KOPT-K1 (cell line): ENCODE results near the gene CMTR1.
"Not testable (repeated sequence)": the region's sequence is repeated elsewhere in the genome, so short reads cannot be mapped to it uniquely, and the experiment has no call there.

Experiments
- H3K27ac ChIP-seq: fragments of 200-600 bp; sonication (generic); 2 replicates; pipeline ENCODE4 v1.5.1; 2016; ENCODE audit warnings: antibody characterized with exemption, mild to moderate bottlenecking, low read depth, low read length; ENCODE audit not compliant: poor library complexity, severe bottlenecking
- H3K36me3 ChIP-seq: fragments of 200-600 bp; sonication (generic); 2 replicates; pipeline ENCODE4 v1.5.1; 2017; ENCODE audit warnings: antibody characterized with exemption, mild to moderate bottlenecking, low read length, moderate library complexity; ENCODE audit not compliant: insufficient read depth
- H3K9me3 ChIP-seq: fragments of 200-600 bp; sonication (generic); 2 replicates; pipeline ENCODE4 v1.5.1; 2017; ENCODE audit warnings: antibody characterized with exemption, low read length, mild to moderate bottlenecking; ENCODE audit not compliant: insufficient read depth, poor library complexity, severe bottlenecking

CMTR1 gene, protein sequence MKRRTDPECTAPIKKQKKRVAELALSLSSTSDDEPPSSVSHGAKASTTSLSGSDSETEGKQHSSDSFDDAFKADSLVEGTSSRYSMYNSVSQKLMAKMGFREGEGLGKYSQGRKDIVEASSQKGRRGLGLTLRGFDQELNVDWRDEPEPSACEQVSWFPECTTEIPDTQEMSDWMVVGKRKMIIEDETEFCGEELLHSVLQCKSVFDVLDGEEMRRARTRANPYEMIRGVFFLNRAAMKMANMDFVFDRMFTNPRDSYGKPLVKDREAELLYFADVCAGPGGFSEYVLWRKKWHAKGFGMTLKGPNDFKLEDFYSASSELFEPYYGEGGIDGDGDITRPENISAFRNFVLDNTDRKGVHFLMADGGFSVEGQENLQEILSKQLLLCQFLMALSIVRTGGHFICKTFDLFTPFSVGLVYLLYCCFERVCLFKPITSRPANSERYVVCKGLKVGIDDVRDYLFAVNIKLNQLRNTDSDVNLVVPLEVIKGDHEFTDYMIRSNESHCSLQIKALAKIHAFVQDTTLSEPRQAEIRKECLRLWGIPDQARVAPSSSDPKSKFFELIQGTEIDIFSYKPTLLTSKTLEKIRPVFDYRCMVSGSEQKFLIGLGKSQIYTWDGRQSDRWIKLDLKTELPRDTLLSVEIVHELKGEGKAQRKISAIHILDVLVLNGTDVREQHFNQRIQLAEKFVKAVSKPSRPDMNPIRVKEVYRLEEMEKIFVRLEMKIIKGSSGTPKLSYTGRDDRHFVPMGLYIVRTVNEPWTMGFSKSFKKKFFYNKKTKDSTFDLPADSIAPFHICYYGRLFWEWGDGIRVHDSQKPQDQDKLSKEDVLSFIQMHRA

DNA sequence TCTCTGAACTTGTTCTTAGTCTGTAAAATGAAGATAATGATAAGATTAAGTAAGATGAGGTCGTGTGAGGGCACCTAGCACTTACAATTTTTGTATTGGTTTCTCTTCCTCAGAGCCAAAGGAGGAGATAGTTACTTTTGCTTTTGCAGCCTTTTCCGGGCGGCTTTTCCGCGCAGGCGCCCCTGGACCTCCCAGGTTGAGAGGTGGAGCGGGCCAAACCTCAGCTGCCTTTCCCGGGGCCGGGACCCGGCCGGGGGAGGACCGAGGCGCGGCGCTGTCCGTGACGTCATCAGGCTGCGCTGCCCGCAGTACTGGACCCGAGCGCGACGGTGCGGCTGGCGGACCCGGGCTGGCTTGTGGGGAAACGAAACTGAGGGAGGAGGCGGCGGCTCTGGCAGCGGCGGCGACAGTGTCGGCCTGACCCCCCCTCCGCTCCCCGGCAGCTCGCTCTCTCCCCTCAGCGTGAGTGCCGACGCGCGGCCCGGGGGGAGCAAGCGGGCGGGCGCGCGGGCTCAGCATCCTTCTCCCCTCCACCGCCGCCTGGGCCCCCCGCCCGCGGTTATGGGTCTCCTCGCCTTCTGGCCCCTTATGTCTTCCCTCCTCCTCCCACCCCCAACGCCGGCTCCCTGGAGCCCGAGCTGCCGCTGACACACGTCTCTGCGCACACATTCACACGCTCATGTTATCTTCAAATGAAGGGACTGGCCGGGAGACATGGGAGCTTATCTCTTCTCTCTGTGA lies at the start of gene CMTR1:
CMTR1 (plus strand) TSS at position 306 of the 741 bp plus-strand sequence. CDS start 2,409 bp downstream, outside the sequence.
- H3K27ac ChIP-seq: peak within 1 kb of the TSS; percentile 92
- peaks cover 31% of the 10 kb centered on the region for H3K36me3 ChIP-seq
- H3K9me3 ChIP-seq: no peaks in the 10 kb centered on the region

DNA sequence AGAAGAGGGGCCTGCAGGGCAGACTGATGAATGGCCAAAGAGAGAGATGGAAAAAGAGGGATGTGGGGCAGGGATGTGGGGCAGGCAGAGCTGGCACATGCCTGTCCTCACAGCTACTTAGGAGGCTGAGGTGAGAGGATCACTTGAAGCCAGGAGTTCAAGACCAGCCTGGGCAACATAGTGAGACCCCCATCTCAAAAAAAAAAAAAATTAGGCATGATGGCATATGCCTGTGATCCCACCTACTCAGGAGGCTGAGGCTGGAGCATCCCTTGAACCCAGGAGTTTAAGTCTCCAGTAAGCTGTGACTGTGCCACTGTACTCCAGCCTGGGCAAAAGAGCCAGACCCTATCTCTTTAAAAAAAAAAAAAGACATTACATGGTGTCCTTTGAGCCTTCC lies 44.4 kb upstream of the CMTR1 start:
- no peaks in the 10 kb centered on the region for H3K9me3 ChIP-seq
- no peak overlapping the region for H3K27ac ChIP-seq
- H3K36me3 ChIP-seq: peaks cover 96% of the 10 kb centered on the region

DNA sequence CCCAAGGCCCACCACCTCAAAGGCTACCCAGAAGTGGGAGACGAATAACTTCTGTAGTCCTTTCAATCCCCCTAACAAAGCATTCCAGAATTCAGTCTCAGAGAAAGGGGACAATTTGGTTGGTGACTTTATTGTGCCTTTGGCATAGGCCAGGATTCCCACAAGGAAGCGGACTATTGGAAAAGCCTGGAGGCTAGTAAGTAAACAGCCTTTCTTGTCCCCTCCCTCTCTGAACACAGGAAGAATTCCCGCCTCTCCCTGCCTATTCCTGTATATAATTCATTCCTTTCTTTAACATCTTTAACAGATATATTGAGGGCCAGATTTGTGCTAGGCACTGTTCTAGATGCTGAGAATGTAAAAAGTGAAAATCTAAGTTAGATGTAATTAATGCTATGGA lies 43.2 kb upstream of the CMTR1 start:
- Histone ChIP-seq H3K27ac (no peak overlapping the region), H3K36me3 (peaks cover 96% of the 10 kb centered on the region), H3K9me3 (no peaks in the 10 kb centered on the region)

DNA sequence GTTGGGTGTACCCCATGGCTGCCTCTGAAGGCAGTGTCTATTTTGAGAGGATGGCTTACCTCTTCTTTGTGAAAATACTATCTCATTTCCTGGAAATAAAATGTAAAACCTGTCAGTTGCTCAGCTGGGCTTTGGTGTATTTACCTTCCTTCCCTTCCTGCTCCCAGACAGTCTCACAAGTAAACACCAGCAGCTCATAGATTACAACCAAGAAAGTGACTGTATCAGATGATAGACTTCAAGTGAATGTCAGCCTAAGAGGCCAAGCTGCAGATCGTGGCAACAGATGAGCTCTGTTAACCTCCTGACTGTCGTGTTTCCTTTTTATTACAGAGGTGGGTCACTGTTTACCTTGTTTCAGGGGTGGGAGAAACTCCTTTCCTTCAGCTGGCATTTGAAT lies 41.9 kb upstream of the CMTR1 start:
- no peak overlapping the region for H3K27ac ChIP-seq
- H3K9me3 ChIP-seq: no peaks in the 10 kb centered on the region
- peaks cover 95% of the 10 kb centered on the region for H3K36me3 ChIP-seq

DNA sequence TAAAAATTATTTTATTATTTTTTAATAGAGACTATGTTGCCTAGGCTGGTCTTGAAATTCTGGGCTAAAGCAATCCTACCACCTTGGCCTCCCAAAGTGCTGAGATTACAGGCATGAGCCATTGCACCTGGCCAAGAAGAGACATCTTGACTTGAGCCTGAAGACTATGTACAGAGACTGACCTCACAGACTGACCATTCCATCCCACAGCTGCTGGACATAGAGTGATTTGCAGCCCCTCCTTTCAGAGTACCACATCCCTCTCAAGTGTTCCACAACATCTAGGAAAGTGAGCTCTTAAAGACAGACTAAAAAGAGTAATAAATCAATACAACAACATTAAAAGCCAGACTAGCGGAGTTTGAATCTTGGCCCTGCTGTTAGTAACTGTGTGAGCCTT lies 40.2 kb upstream of the CMTR1 start:
- H3K36me3 ChIP-seq: peaks cover 78% of the 10 kb centered on the region
- H3K9me3 ChIP-seq: no peaks in the 10 kb centered on the region
- no peak overlapping the region for H3K27ac ChIP-seq

DNA sequence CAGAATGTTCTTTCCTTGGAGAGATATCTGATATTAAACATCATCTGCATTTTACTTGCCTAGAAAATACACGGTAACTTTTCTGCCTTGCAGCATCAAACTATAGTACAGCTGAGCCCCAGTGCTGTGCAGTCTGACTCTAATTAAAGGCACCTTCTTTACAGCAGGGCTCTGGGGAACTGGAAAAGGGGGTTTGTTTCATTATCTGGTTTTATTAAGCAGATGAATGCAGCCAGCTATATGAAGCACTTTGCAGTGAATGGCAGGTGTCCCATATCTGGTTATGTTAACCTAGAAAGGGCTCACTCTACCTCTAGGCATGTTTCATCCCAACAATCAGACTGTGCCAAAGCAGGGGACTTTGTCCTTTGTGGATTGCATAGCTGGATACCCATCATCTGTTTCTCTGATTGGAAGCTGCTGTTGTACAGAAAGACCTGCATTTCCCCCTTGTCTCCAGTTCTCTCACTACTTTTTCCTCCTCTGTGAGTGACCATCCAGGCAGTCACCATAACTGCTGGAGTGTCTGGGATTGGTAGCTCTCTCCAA lies 39.6 kb upstream of the CMTR1 start:
- H3K27ac ChIP-seq: no peak overlapping the region
- H3K9me3 ChIP-seq: no peaks in the 10 kb centered on the region
- peaks cover 71% of the 10 kb centered on the region for H3K36me3 ChIP-seq

DNA sequence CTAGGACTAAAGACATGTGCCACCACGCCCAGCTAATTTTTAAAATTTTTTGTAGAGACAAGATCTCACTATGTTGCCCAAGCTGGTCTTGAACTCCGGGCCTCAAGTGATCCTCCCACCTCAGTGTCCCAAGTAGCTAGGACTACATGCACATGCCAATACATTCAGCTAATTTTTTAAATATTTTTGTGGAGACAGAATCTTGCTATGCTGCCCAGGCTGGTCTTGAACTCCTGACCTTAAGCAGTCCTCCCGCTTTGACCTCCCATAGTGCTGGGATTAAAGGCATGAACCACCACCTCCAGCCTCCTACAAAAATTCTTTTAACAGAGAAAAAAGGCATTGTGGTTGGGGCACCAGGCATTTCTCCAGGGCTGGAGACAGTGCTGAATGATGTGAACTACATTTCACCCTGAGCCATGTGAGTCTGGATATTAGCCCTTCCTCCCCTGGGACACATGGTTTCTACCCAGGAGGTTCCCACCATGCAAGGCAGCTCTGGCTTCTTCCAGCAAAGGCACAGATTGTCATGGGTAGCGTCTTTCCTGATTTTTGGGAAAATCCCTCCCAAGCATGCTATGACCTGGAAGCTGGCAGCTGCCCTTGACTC lies 36.3 kb upstream of the CMTR1 start:
- Histone ChIP-seq H3K36me3 (peaks cover 40% of the 10 kb centered on the region), H3K27ac (no peak overlapping the region), H3K9me3 (no peaks in the 10 kb centered on the region)

DNA sequence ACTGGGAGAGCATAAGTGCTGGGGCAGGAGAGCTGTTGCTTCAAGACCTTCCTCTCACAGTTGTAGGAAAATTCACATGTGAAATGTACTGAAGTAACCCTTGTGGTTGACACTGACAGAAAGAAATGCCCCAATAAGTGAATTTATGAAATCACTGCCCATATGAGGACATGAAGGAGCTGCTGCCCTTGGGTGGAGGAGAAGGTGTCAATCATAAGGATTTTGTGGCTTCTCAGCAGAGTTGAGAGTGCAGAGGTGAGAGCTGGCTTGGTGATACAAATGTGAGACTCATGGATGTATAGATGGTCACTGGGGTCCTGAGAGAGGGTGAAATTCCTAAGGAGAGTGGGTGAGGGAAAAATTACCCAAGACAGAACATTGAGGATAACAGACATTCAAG lies 33.9 kb upstream of the CMTR1 start:
- Histone ChIP-seq H3K27ac (no peak overlapping the region), H3K36me3 (peaks cover 17% of the 10 kb centered on the region; the same call in 1 of the 2 replicates)

DNA sequence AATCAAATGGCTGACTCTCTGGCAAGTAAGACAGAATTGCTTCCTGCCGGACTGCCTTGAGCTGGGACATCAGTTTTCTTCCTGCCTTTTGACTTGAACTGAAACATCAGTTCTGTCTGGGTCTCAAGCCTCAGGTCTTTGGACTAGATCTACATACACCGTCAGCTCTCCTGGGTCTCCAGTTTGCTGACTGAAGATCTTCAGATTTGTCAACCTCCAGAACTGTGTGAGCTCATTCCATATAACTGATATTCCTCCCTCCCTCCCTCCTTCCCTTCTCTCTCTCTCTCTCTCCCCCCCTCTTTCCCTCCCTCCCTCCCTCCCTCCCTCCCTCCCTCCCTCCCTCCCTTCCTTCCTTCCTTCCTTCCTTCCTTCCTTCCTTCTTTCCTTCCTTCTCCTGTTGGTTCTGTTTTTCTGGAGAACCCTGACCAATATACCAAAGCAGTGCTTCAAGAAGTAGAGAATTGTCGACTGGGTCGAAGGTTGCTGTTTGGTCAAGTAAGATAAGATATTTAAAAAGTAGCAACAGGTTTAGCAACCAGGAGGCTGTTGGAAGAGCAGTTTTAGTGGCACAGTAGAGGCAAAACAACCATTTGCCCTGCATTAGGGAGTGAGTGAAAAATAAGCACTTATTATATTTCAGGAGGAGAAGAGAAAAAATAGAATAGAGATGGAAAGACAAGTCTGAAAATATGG lies 33.1 kb upstream of the CMTR1 start:
- H3K27ac ChIP-seq: no peak overlapping the region
- no peaks in the 10 kb centered on the region for H3K9me3 ChIP-seq
- peaks cover 8% of the 10 kb centered on the region; the same call in 1 of the 2 replicates for H3K36me3 ChIP-seq

More for the DNA sequence above, 33.9 kb upstream of the CMTR1 start:
- no peaks in the 10 kb centered on the region for H3K9me3 ChIP-seq

DNA sequence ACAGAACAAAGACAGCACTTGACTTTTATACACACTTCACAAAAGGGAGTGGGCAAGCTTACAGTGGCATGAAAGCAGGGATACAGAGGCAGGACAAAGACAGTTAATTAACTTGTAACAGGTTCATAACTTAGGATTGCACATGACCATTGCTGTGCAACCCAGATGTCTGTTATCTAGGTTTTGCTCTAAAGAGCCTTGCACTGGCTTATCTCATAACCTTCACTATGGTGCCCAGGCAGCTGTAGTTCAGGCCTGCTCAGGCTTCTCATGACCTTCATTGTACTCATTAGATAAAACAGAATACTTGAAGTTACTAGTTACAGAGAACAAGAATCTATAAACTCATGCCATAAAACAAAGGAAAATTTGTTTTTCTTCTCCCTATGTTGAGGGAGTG lies 31.4 kb upstream of the CMTR1 start:
- H3K36me3 ChIP-seq, H3K9me3 ChIP-seq, H3K27ac ChIP-seq: not testable (repeated sequence)

DNA sequence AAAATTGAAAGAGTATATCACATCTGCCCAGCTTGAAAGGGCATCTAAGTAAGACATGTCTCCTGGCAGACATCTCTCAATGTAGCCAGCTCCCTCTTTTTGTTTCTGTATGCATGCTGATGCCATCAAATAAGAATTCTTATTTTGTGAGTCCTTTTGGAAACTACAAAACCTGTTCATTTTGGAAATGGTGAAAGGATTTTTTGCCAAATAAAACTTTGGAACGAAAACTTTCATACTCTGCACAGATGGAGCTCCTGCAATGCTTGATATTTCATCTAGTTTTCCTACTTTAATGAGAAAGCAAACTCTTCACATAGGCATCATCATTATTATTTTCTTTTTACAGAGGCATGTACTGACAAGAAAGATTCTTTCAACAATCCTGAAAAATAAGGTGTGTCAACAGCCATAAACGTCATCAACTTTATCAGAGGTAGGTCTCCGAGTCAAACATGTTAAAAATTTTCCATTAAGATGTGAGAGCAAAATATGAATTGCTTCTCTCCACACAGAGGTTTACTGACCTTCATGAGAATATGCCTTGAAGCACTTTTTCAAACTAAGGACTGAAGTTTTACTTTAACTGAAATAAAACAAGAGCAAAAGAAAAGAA lies 26.2 kb upstream of the CMTR1 start:
- no peaks in the 10 kb centered on the region for H3K9me3 ChIP-seq
- no peak overlapping the region for H3K27ac ChIP-seq
- H3K36me3 ChIP-seq: no peaks in the 10 kb centered on the region

DNA sequence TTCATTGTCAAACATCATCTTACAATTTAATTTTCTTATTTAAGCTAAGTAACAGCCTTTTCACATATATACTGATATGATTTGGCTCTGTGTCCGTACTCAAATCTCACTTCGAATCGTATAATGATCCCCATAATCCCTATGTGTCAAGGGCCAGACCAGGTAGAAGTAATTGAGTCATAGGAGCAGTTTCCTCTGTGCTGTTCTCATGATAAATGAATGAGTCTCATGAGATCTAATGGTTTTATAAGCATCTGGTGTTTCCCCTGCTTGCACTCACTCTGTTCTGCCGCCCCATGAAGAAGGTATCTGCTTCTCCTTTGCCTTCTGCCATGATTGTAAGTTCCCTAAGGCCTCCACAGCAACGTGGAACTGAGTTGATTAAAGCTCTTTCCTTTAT lies 25.1 kb upstream of the CMTR1 start:
- Histone ChIP-seq H3K36me3 (no peaks in the 10 kb centered on the region), H3K27ac (no peak overlapping the region), H3K9me3 (no peaks in the 10 kb centered on the region)

DNA sequence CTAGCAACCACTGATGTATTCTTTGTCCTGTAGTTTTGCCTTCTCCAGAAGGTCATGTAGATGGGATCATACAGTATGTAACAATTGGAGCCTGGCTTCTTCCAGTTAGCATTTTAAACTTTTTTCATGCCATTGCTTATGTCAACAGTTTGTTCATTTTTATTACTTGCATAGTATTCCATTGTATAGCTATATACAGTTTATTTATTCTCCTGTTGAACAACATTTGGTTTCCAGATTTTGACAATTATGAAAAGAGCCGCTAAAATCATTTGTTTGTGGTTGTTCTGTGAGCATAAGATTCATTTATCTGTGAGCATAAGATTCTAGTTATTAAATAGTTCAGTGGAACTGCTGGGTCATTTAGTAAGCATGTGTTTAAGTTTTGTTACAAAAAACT lies 23.5 kb upstream of the CMTR1 start:
- Histone ChIP-seq H3K9me3 (no peaks in the 10 kb centered on the region), H3K27ac (no peak overlapping the region), H3K36me3 (no peaks in the 10 kb centered on the region)

DNA sequence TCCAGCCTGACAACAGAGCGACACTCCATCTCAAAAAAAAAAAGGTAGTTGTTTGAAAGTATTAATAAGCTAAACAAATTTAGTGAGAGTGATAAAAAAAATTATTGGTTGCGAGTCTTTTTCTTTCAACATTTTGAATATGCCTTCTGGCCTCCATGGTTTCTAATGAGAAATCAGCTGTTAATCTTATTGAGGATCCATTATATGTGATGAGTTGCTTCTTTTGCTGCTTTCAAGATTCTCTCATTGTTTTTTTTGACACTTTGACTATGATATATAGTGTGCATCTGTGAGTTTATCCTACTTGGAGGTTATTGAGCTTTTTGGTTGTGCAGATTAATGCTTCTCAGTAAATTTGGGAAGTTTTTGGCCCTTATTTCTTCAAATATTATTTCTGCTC lies 15.6 kb upstream of the CMTR1 start:
- no peak overlapping the region for H3K27ac ChIP-seq
- H3K9me3 ChIP-seq: peaks cover 7% of the 10 kb centered on the region
- no peaks in the 10 kb centered on the region for H3K36me3 ChIP-seq
